Hepatocyte (in vitro differentiated cells): ENCODE results near the gene RAI1.

Source experiments
- CTCF ChIP-seq: fragments of 200-600 bp; sonication (generic); IDR thresholded peaks from 2 replicates; pipeline ENCODE4 v1.5.1; 2016; ENCODE audit warnings: antibody characterized with exemption, mild to moderate bottlenecking; ENCODE audit not compliant: poor library complexity
- EZH2 ChIP-seq: fragments of 200-600 bp; sonication (generic); IDR thresholded peaks from 2 replicates; pipeline ENCODE4 v1.6.1; 2016; ENCODE audit warnings: antibody characterized with exemption, mild to moderate bottlenecking, borderline replicate concordance
- EZH2phosphoT487 ChIP-seq: fragments of 200-600 bp; sonication (generic); IDR thresholded peaks from one replicate; pipeline ENCODE4 v1.6.1; 2018; ENCODE audit warnings: antibody characterized with exemption, mild to moderate bottlenecking, low read depth, moderate library complexity; ENCODE audit not compliant: unreplicated experiment, severe bottlenecking

GRCh38 chr17:17839791-17840707 is 158.8 kb downstream of the RAI1 start:
- no peak for TF ChIP-seq CTCF
- no peak for TF ChIP-seq EZH2phosphoT487
- no peak for TF ChIP-seq EZH2
